WTC11 (cell line): ENCODE measurements around the gene L1TD1. TPM values are rescaled to one million over a fixed set of nuclear protein-coding genes. Genes with fewer than 3 reads are reported as not detected.

Source experiments
- ATAC-seq: fragments of 200-7000 bp; cut with Tn5 transposase; 2 replicates; pipeline ENCODE4 v1.10.0; 2021; ENCODE audit warnings: mild to moderate bottlenecking, moderate library complexity
- CTCF ChIA-PET: fragments of 300-600 bp; sonication (Branson Sonifier 250); formaldehyde crosslinking; loops from one replicate; lab custom pipeline; 2021; ENCODE audit warnings: antibody characterized with exemption; lab: Charles Lee
- POLR2A ChIA-PET: fragments of 350-600 bp; sonication (Branson Sonifier 250); formaldehyde crosslinking; loops from one replicate; lab custom pipeline; 2021; ENCODE audit warnings: antibody characterized with exemption; lab: Charles Lee
- DNase-seq: peaks from one replicate; pipeline ENCODE4 v3.0.0; 2021; ENCODE audit warnings: low spot score
- H3K27ac Mint-ChIP-seq: 2 replicates; pipeline ENCODE4 v1.8.0; 2021; ENCODE audit warnings: mixed read lengths
- H3K27me3 Mint-ChIP-seq: 2 replicates; pipeline ENCODE4 v1.8.0; 2021; ENCODE audit warnings: low read depth, mild to moderate bottlenecking, moderate library complexity, mixed read lengths
- H3K36me3 Mint-ChIP-seq: 2 replicates; pipeline ENCODE4 v1.8.0; 2021; ENCODE audit warnings: mixed read lengths
- H3K4me1 Mint-ChIP-seq: 2 replicates; pipeline ENCODE4 v1.8.0; 2022; ENCODE audit warnings: mixed read lengths
- H3K4me3 Mint-ChIP-seq: 2 replicates; pipeline ENCODE4 v1.8.0; 2021; ENCODE audit warnings: mild to moderate bottlenecking, moderate library complexity, mixed read lengths
- H3K9me3 Mint-ChIP-seq: 2 replicates; pipeline ENCODE4 v1.8.0; 2021; ENCODE audit warnings: mixed read lengths
- ATF1 ChIP-seq: sonication (generic); formaldehyde crosslinking; IDR thresholded peaks from 2 replicates; pipeline ENCODE4 v1.8.1; 2023; ENCODE audit warnings: mild to moderate bottlenecking, moderate library complexity, missing genetic modification reagents
- ATF3 ChIP-seq: sonication (generic); formaldehyde crosslinking; conservative IDR thresholded peaks from 2 replicates; pipeline ENCODE4 v1.8.1; 2022; ENCODE audit warnings: mild to moderate bottlenecking, missing genetic modification reagents
- ESRRA ChIP-seq: sonication (generic); formaldehyde crosslinking; IDR thresholded peaks from 2 replicates; pipeline ENCODE4 v1.8.1; 2022; ENCODE audit warnings: mild to moderate bottlenecking, missing genetic modification reagents, borderline replicate concordance
- ETV6 ChIP-seq: sonication (generic); formaldehyde crosslinking; IDR thresholded peaks from 2 replicates; pipeline ENCODE4 v1.8.1; 2022; ENCODE audit warnings: mild to moderate bottlenecking, missing genetic modification reagents
- IRF2 ChIP-seq: sonication (generic); formaldehyde crosslinking; IDR thresholded peaks from 2 replicates; pipeline ENCODE4 v1.8.0; 2022; ENCODE audit warnings: low read depth, missing genetic modification reagents, borderline replicate concordance
- MXD4 ChIP-seq: fragments of 250-450 bp; sonication (Bioruptor Pico); IDR thresholded peaks from 2 replicates; pipeline ENCODE4 v1.8.0; 2021; ENCODE audit warnings: mild to moderate bottlenecking, moderate library complexity, borderline replicate concordance
- NFYB ChIP-seq: sonication (generic); formaldehyde crosslinking; conservative IDR thresholded peaks from 2 replicates; pipeline ENCODE4 v1.8.0; 2022; ENCODE audit warnings: low read depth, missing genetic modification reagents
- NR1H2 ChIP-seq: sonication (generic); formaldehyde crosslinking; IDR thresholded peaks from 2 replicates; pipeline ENCODE4 v1.9.0; 2021; ENCODE audit warnings: mild to moderate bottlenecking, moderate library complexity, missing genetic modification reagents
- SMAD3 ChIP-seq: sonication (generic); formaldehyde crosslinking; IDR thresholded peaks from 2 replicates; pipeline ENCODE4 v1.8.0; 2022; ENCODE audit warnings: missing genetic modification reagents, mild to moderate bottlenecking, borderline replicate concordance
- SMAD4 ChIP-seq: sonication (generic); formaldehyde crosslinking; IDR thresholded peaks from 2 replicates; pipeline ENCODE4 v1.8.0; 2022; ENCODE audit warnings: mild to moderate bottlenecking, missing genetic modification reagents
- SP1 ChIP-seq: sonication (generic); formaldehyde crosslinking; conservative IDR thresholded peaks from 2 replicates; pipeline ENCODE4 v1.8.1; 2022; ENCODE audit warnings: missing genetic modification reagents
- TEAD1 ChIP-seq: sonication (generic); formaldehyde crosslinking; IDR thresholded peaks from 2 replicates; pipeline ENCODE4 v1.8.0; 2022; ENCODE audit warnings: mild to moderate bottlenecking, missing genetic modification reagents
- TEAD4 ChIP-seq: sonication (generic); formaldehyde crosslinking; IDR thresholded peaks from 2 replicates; pipeline ENCODE4 v1.8.0; 2022; ENCODE audit warnings: mild to moderate bottlenecking, missing genetic modification reagents
- ZBTB43 ChIP-seq: sonication (generic); formaldehyde crosslinking; IDR thresholded peaks from 2 replicates; pipeline ENCODE4 v1.8.1; 2023; ENCODE audit warnings: mild to moderate bottlenecking, missing genetic modification reagents
- ZNF121 ChIP-seq: sonication (generic); formaldehyde crosslinking; IDR thresholded peaks from 2 replicates; pipeline ENCODE4 v1.8.0; 2023; ENCODE audit warnings: missing genetic modification reagents
- ZNF219 ChIP-seq: sonication (generic); formaldehyde crosslinking; IDR thresholded peaks from 2 replicates; pipeline ENCODE4 v1.8.0; 2023; ENCODE audit warnings: missing genetic modification reagents, mild to moderate bottlenecking, borderline replicate concordance
- ZNF263 ChIP-seq: sonication (generic); formaldehyde crosslinking; IDR thresholded peaks from 2 replicates; pipeline ENCODE4 v1.8.1; 2022; ENCODE audit warnings: low read depth, mild to moderate bottlenecking, moderate library complexity, missing genetic modification reagents
- ZNF396 ChIP-seq: fragments of 250-450 bp; sonication (Bioruptor Pico); IDR thresholded peaks from 2 replicates; pipeline ENCODE4 v1.8.0; 2021; ENCODE audit warnings: mild to moderate bottlenecking, moderate library complexity, borderline replicate concordance
- ZNF416 ChIP-seq: fragments of 250-450 bp; sonication (Bioruptor Pico); IDR thresholded peaks from 2 replicates; pipeline ENCODE4 v1.9.0; 2021; ENCODE audit warnings: mild to moderate bottlenecking, inconsistent platforms
- total RNA-seq: library from RNA; stranded (reverse); gene quantifications from 3 replicates; pipeline ENCODE4 v1.2.3, GENCODE V29; 2021
- TF ChIP-seq, protein P1 (sequence below): fragments of 250-450 bp; sonication (Bioruptor Pico); conservative IDR thresholded peaks from 2 replicates; pipeline ENCODE4 v1.9.0; 2021; ENCODE audit warnings: mild to moderate bottlenecking
- TF ChIP-seq, protein P2 (sequence below): sonication (generic); formaldehyde crosslinking; IDR thresholded peaks from 2 replicates; pipeline ENCODE4 v1.8.1; 2023; ENCODE audit warnings: mild to moderate bottlenecking, missing genetic modification reagents, borderline replicate concordance

L1TD1 gene
- total RNA-seq, 1 experiment from 2014 or later, result 319 TPM

- ChIA-PET CTCF (interaction anchor here (0.7 kb wide), 1 partner anchor 69 kb away, joined by 3 read pairs; no protein-coding TSS in a partner anchor), POLR2A (no interaction called here)
- Mint-ChIP-seq H3K36me3 (peaks cover 12% of the 10 kb centered on the region), H3K27ac (peak overlapping the region; percentile 55; the same call in 1 of the 2 replicates), H3K4me1 (peaks cover 73% of the 10 kb centered on the region), H3K27me3 (no peaks in the 10 kb centered on the region; the same call in 1 of the 2 replicates), H3K4me3 (no peak overlapping the region), H3K9me3 (no peaks in the 10 kb centered on the region)
- ATAC-seq (no peak), DNase-seq (no peak)
- no peak for TF ChIP-seq ZBTB43 (CRISPR knock-in tag)
- no peak for TF ChIP-seq ETV6 (CRISPR knock-in tag)
- no peak for TF ChIP-seq SMAD3 (CRISPR knock-in tag)
- no peak for TF ChIP-seq ZNF396 (CRISPR knock-in tag)
- TF ChIP-seq ZNF219 (CRISPR knock-in tag), result no peak
- no peak for TF ChIP-seq MXD4 (CRISPR knock-in tag)
- TF ChIP-seq, protein P1, sequence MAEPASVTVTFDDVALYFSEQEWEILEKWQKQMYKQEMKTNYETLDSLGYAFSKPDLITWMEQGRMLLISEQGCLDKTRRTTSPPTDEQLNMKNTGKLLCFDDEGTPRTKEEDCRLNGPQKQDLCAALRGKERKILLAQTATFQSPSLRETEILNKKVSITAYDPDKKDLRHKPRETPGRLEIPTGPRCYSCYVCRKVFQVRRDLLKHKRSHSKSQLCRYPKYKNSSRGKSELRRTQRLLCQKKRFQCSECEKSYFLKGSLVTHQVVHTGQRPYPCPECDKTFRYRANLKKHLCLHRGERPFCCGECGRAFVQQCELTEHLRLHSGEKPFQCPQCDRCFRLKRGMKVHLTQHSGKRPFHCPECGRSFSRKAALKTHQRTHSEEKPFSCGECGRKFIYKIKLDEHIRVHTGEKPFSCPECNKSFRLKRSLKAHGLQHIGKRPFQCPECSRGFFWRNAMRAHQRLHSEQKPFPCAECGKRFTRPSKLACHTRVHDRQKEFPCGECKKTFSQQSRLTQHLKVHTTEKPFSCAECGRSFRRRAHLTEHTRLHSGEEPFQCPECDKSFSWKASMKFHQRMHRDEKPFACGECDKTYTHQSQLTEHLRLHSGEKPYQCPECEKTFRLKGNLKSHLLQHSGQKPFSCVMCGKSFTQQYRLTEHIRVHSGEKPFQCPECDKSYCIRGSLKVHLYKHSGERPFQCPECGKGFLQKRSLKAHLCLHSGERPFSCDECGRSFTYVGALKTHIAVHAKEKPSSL, result no peak
- no peak for TF ChIP-seq ZNF416
- TF ChIP-seq TEAD4, result no peak
- TF ChIP-seq ATF1 (CRISPR knock-in tag), result no peak
Observed at GRCh38 chr1:62233926-62234450, 39.3 kb downstream of the L1TD1 start.

DNA sequence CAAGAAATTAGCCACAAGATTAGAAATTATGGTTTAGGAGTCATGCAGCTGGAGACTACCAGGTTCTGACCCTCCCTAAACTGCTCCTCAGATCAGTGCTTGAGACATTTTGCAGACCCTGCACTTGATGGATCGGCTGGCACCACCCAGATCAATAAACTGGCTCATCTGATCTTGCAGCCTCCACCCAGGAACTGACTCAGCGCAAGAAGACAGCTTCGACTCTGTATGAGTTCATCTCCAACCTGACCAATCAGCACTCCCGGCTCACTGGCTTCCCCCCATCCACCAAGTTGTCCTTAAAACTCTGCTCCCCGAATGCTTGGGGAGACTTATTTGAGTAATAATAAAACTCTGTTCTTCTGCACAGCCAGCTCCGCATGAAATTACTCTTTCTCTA, 40.0 kb downstream of the L1TD1 start:
- H3K4me3 Mint-ChIP-seq, result no peak overlapping the region
- ATAC-seq (no peak; the same call in 1 of the 2 replicates), DNase-seq (no peak)
- peak; percentile 22; the same call in 1 of the 2 replicates for TF ChIP-seq NFYB (CRISPR knock-in tag)
- no peak for TF ChIP-seq ZNF263 (CRISPR knock-in tag)
- H3K27me3 Mint-ChIP-seq, result no peaks in the 10 kb centered on the region; the same call in 1 of the 2 replicates
- H3K36me3 Mint-ChIP-seq, result peaks cover 12% of the 10 kb centered on the region
- peak overlapping the region; percentile 25; the same call in 1 of the 2 replicates for H3K27ac Mint-ChIP-seq
- peaks cover 66% of the 10 kb centered on the region for H3K4me1 Mint-ChIP-seq
- ChIA-PET POLR2A (no interaction called here), CTCF (interaction anchor here (0.7 to 1.6 kb wide), 2 partner anchors 59 to 68 kb away, joined by 3 to 6 read pairs; no protein-coding TSS in a partner anchor)
- no peaks in the 10 kb centered on the region; the same call in 1 of the 2 replicates for H3K9me3 Mint-ChIP-seq

DNA sequence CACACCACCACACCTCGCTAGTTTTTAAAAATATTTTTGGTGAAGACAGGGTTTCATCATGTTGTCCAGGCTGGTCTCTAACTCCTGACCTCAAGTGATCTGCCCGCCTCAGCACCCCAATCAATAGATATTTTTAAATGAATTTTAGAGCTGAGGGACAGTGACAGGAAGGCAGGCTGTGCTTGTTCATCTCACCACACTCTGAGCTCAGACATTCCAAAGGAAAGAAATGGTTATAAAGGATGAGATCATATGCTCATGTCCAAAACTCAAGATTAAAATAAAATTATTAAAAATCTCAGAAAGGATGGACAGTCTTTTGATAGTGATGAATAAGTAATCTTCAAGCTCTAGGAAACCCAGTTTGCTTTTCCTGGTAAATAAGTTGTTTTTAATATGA, 40.9 kb downstream of the L1TD1 start:
- peaks cover 8% of the 10 kb centered on the region for H3K36me3 Mint-ChIP-seq
- peaks cover 59% of the 10 kb centered on the region for H3K4me1 Mint-ChIP-seq
- ChIA-PET POLR2A (interaction anchor here (1.0 kb wide), 1 partner anchor 26 kb away, joined by 3 read pairs; no protein-coding TSS in a partner anchor), CTCF (interaction anchor here (1.6 kb wide), 1 partner anchor 60 kb away, joined by 6 read pairs; no protein-coding TSS in a partner anchor)
- H3K9me3 Mint-ChIP-seq, result no peaks in the 10 kb centered on the region; the same call in 1 of the 2 replicates
- no peak for ATAC-seq
- DNase-seq, result no peak
- no peak overlapping the region for H3K27ac Mint-ChIP-seq
- H3K27me3 Mint-ChIP-seq, result no peaks in the 10 kb centered on the region; the same call in 1 of the 2 replicates
- H3K4me3 Mint-ChIP-seq, result no peak overlapping the region
- TF ChIP-seq, protein P2, sequence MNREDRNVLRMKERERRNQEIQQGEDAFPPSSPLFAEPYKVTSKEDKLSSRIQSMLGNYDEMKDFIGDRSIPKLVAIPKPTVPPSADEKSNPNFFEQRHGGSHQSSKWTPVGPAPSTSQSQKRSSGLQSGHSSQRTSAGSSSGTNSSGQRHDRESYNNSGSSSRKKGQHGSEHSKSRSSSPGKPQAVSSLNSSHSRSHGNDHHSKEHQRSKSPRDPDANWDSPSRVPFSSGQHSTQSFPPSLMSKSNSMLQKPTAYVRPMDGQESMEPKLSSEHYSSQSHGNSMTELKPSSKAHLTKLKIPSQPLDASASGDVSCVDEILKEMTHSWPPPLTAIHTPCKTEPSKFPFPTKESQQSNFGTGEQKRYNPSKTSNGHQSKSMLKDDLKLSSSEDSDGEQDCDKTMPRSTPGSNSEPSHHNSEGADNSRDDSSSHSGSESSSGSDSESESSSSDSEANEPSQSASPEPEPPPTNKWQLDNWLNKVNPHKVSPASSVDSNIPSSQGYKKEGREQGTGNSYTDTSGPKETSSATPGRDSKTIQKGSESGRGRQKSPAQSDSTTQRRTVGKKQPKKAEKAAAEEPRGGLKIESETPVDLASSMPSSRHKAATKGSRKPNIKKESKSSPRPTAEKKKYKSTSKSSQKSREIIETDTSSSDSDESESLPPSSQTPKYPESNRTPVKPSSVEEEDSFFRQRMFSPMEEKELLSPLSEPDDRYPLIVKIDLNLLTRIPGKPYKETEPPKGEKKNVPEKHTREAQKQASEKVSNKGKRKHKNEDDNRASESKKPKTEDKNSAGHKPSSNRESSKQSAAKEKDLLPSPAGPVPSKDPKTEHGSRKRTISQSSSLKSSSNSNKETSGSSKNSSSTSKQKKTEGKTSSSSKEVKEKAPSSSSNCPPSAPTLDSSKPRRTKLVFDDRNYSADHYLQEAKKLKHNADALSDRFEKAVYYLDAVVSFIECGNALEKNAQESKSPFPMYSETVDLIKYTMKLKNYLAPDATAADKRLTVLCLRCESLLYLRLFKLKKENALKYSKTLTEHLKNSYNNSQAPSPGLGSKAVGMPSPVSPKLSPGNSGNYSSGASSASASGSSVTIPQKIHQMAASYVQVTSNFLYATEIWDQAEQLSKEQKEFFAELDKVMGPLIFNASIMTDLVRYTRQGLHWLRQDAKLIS (CRISPR knock-in tag), result no peak
- TF ChIP-seq, protein P1, result no peak
- TF ChIP-seq ATF3 (CRISPR knock-in tag), result no peak
- TF ChIP-seq SP1 (CRISPR knock-in tag), result no peak
- no peak for TF ChIP-seq SMAD4 (CRISPR knock-in tag)
- no peak for TF ChIP-seq ZNF121 (CRISPR knock-in tag)
- no peak for TF ChIP-seq TEAD1 (CRISPR knock-in tag)
- no peak for TF ChIP-seq IRF2 (CRISPR knock-in tag)
- TF ChIP-seq ESRRA (CRISPR knock-in tag), result no peak
- TF ChIP-seq NR1H2 (CRISPR knock-in tag), result no peak
